Stimulated activated CD8-positive, alpha-beta memory T cell treated with anti-CD3 and anti-CD28 coated beads, Interleukin-15, amount 100 ng/mL, for 24 hours (primary cell): Measurements from ENCODE around the gene ARL13A.
"Not testable (repeated sequence)": the region's sequence is repeated elsewhere in the genome, so short reads cannot be mapped to it uniquely, and the experiment has no call there.

ENCODE experiments used
- DNase-seq: peaks from one replicate; pipeline ENCODE4 v3.0.0-alpha.2; 2020; ENCODE audit warnings: low read depth

Gene ARL13A

GRCh38 chrX:100969408-100969807 is at the start of gene ARL13A:
ARL13A (plus strand) TSS chrX:100969708; CDS start chrX:100973690, 3,982 bp downstream.
- DNase-seq, result no peak

DNA sequence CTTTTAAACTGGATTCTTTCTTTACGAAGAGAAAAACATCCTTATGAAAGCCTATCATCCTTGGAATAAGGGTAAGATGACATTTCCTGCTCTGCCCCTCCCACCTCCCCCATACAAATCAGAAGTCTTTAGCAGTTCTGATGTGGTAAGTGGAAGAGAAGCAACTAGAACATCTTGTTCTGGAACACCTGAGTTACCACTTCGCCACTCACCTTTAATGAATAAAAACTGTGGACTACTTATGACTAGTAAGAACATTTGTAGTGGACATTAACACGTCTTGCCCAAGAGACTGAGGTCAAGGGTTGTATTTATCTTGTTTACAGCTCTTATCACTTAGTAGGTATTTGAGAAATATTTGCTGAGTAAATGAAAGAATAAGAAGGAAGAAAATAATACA is 45.1 kb upstream of the ARL13A start:
- DNase-seq, result no peak

DNA sequence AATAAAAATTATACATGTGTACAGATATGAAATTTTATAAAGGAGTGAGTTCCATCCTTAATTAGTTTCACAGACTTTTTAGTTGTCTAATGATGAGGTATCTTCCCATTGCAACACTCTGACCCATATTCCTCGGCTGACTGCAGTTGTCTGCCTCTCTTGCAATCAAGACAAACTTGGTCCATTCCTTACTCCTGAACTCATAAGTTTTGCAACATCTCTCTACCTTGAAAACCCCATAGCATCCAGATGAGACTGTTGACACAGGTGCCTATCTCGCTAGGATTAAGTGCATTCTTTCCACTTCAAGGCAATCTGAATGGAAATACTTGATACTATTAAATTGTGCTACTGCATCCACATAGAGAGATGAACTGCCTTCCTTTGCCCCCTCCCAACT is 43.1 kb upstream of the ARL13A start:
- no peak for DNase-seq

GRCh38 chrX:100928660-100929613 is 40.6 kb upstream of the ARL13A start, which contains the start of gene XKRX:
XKRX (minus strand) TSS chrX:100928917; CDS start chrX:100928304, 613 bp downstream.
- DNase-seq, result no peak

GRCh38 chrX:100931218-100931924 is 38.1 kb upstream of the ARL13A start:
- no peak for DNase-seq

- no peak for DNase-seq
These were observed 37.6 kb upstream of the ARL13A start for GRCh38 chrX:100931925-100932285.

- DNase-seq, result no peak
These were observed 33.7 kb upstream of the ARL13A start for GRCh38 chrX:100935767-100936166.

DNA sequence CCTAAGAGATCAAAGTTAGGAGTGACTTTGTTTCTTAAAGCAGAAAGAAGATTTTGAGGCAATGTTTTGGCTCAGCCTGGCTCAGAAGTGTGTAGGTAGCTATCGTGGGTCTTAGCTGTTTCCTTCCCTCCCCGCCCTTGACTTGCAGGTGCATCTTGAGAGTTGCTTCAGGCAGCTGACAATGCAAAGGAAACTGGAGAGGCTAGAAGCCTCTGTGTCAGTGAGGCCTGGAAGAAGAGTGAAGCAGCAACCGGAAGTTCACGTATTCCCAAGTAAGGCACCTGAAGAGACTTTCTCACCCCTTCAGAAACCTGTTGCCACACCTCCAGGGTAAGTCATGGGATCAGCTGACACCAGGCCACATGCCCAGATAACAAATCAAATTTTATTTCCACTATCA is 30.2 kb upstream of the ARL13A start:
- no peak for DNase-seq

DNA sequence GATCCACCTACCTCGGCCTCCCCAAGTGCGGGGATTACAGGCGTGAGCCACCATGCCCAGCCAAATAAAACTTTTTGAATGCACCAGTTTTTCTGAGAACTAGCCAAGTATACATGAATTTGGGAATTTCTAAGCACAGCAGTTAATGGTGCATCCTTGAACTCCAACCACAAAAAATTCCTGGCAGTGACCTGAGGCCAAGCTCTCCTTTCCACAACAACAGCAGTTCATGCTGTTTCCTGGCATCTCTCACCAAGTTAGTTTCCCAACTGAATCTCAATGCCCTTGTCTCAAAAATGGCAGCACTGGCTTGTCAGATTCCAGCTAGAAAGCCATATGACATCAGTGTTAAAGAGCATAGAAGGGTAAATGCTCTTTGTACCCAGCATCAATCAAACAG is 24.9 kb upstream of the ARL13A start:
- no peak for DNase-seq

DNA sequence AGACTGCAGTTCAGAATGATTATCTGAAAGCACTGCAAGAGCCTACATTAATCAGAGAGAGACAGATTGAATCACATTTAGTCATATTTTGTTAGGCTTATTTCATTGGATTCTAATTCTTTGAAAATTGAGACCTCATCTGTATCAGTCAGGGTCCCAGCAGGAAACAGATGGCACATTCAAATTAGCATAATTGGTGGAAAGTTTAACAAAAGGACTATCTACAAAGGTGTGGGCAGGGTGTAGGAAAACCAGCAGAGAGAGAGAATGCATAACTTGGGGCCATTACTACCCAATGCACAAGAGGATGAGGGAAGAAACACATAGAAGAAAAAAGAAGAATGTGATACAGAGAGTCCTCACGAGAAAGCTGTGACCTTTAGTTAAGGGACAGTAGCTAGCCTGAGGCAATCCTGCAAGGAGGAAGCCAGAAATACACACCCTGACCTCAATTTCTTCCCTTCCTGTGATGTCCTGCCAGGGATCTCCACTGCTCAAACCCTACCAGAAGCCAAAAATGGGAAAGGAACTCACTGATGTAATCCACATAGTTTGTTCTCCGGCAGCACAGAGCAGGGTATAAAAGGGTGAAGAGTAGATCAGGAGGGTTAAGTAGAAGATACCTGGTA is 23.1 kb upstream of the ARL13A start:
- no peak for DNase-seq

DNA sequence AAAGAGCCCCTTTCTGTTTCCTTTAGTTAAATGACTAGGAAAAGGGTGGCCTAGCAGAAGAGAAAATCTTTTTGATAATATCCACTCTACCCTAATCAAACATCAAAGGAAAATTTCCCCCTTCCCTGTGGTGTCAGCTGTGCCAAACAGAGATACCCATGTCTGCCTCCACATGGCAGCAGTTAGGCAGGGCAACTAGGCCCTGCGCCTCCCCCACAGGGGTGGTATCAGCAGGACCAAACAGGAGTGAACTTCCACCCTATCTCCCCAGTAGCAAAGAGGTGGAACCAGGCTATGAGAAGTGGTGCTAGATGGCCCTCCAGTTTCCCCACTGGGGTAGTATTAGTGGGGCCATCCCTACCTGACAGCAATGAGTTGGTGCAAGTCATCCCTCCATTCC is 21.0 kb upstream of the ARL13A start:
- no peak for DNase-seq

- no peak for DNase-seq
These were observed 6.7 kb upstream of the ARL13A start for GRCh38 chrX:100962811-100963210.

DNA sequence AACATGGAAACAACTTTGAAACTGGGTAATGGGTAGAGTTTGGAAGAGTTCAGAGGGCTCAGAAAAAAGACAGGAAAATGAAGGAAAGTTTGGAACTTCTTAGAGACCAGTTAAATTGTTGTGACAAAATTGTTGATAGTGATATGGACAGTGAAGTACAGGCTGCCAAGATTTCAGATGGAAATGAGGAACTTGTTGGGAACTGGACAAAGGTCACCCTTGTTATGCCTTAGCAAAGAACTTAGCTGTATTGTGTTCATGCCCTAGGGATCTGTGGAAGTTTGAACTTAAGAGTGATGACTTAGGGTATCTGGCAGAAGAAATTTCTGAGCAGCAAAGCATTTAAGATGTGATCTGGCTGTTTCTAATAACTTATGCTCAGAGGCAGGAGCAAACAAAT is 5.1 kb upstream of the ARL13A start:
- no peak for DNase-seq

GRCh38 chrX:100969936-100970335 is 428 bp downstream of the ARL13A start:
- DNase-seq, result no peak

- DNase-seq, result no peak
These were observed 3.9 kb downstream of the ARL13A start for GRCh38 chrX:100973411-100973810.

DNA sequence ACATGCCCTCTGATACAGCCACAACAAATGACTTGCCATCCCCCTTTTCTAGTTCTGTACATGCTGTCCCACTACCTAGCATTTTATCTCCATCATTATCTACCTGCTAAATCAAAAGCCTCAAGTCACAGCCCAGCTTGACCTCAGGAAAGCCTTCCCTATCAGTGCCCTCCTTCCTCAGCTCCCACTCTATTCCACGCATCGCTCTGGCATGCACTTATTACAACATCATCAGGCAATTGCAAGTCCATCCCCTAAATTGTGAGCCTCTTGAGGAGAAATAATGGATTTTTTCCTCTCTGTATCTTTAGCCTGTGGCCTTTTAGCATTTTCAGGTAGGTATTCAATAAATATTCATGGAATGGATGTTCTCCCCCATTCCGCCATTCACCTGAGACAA is 5.7 kb downstream of the ARL13A start:
- DNase-seq, result no peak

GRCh38 chrX:100976211-100976610 is 6.7 kb downstream of the ARL13A start:
- DNase-seq, result no peak

DNA sequence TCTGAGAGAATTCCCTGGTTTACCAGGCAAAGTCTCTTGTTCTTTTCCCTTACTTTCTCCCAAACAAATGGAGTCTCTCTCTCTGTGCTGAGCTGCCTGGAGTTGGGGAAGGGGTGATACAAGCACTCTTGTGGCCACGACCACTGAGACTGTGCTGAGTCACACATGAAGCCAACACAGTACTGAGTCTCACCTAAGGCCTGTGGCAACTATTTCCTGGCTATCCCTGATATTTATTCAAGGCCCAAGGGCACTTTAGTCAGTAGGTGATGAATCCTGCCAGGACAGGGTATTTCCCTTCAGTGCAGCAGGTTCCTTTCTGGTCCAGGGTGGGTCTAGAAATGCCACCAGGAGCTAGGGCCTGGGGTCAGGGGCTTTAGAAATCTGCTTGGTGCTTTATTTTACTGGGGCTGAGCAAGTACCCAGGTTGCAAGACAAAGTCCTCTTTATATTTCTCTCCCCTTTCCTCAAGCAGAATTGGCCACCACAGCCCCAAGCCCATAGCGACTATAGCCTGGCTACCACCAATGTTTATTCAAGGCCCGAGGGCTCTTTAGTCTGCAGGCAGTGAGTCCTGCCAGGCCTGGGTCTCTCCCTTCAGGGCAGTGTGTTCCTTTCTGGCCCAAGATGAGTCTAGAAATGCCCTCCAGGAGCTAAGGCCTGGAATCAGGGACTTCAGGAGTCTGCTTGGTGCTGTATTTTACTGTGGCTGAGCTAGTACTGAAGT is 10.5 kb downstream of the ARL13A start:
- no peak for DNase-seq

DNA sequence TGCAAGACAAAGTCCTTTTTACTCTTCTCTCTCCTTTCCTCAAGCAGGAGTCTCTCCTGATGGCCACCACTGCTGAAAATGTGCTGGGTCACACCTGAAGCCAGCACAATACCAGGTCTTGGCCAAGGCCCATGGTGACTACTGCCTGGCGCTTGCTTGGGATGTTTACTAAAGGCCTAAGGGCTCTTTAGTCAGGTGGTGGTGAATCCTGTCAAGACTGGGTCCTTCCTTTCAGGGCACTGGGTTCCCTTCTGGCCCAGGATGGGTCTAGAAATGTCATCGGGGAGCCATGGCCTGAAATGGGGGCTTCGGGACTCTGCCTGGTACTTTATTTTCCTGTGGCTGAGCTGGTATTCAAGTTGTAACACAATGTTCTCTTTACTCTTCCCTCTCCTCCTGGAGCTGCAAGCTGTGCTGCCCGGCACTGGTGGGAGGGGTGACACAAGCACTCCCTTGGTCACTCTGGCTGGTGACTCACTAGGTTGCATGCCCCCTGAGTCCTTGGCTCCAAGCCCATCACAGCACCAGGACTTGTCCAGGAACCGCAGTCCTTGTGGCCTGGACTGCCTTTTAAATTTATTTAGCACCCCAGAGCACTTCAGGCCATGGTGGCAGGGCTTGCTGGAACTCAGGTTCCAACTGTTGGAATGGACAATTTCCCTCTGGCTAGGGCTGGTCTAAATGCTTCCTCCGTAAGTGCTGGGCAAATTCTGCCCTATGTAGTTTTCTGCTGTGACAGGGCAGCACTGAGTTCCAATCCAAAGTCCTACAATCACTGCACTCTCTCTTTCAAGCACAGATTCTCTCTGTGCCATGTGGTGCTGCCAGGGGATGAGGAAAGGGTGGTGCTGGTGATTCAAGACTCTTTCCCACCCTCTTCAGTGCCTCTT is 11.3 kb downstream of the ARL13A start:
- no peak for DNase-seq

GRCh38 chrX:100981498-100981845 is 12.0 kb downstream of the ARL13A start:
- DNase-seq, result not testable (repeated sequence)

DNA sequence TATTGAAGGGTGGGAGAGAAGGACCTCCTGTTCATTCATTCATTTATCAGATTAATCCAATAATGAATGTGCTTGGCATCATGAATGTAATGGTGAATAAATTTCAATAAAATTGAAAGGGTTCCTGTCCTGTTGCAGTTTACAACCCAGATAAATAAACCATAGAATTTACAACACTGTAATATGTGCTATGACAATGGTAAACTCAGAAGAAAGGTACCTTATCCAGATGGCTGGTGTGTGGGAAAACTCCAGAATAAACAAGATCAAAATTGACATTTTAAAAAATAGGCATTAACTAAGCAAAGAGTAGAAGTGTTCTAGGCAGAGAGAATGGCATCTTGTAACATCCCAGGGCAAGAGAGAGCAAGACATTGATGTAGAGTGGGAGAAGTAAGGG is 15.3 kb downstream of the ARL13A start:
- no peak for DNase-seq
